Breast epithelium (tissue), 4 donors: ENCODE results near the gene PAXX. TPM values are rescaled to one million over a fixed set of nuclear protein-coding genes. Genes with fewer than 3 reads are reported as not detected.

ENCODE experiments used
- DNase-seq, 2 donors: peaks; one replicate each; pipeline ENCODE4 v3.0.0-alpha.2; 2019; ENCODE audit warnings: low spot score in 2 of 2
- H3K27ac ChIP-seq, 2 donors: fragments of 200-600 bp; sonication (generic) in 1 of 2; one replicate each; pipeline ENCODE4 v1.5.1; 2016 to 2019; ENCODE audit warnings: mild to moderate bottlenecking in 1 of 2
- H3K27me3 ChIP-seq, 2 donors: fragments of 200-600 bp; sonication (generic) in 1 of 2; one replicate each; pipeline versions ENCODE4 v1.5.1 to v1.6.0; 2017 to 2019; ENCODE audit warnings: control low read depth in 1 of 2, mild to moderate bottlenecking in 1 of 2
- H3K36me3 ChIP-seq: fragments of 200-600 bp; one replicate; pipeline ENCODE4 v1.5.1; 2019
- H3K4me1 ChIP-seq, 2 donors: fragments of 200-600 bp; sonication (generic); one replicate each; pipeline ENCODE4 v1.5.1; 2016 to 2019; ENCODE audit warnings: control low read depth in 1 of 2
- H3K4me3 ChIP-seq, 3 donors: fragments of 200-600 bp; sonication (generic); 1 replicate in 2 of 3; 2 replicates in 1 of 3; pipeline ENCODE4 v1.5.1; 2016 to 2019; ENCODE audit warnings: mild to moderate bottlenecking in 3 of 3, moderate library complexity in 2 of 3
- H3K9me3 ChIP-seq, 2 donors: fragments of 200-600 bp; sonication (generic) in 1 of 2; one replicate each; pipeline ENCODE4 v1.5.1; 2016 to 2019; ENCODE audit warnings: control low read depth in 1 of 2
- POLR2A ChIP-seq: fragments of 450-650 bp; IDR thresholded peaks from one replicate; pipeline ENCODE4 v1.6.1; 2016; ENCODE audit warnings: antibody characterized with exemption, mild to moderate bottlenecking, moderate library complexity
- POLR2AphosphoS5 ChIP-seq, 3 donors: sonication (generic); formaldehyde crosslinking; IDR thresholded peaks; one replicate each; pipeline ENCODE4 v1.6.1; 2017; ENCODE audit warnings: antibody characterized with exemption in 3 of 3
- intact Hi-C: fragments of 100-400 bp; cut with DNase I; formaldehyde crosslinking; loops from one replicate; pipeline ENCODE4 v1.15.1; 2023; ENCODE audit warnings: low total_unique reads
- total RNA-seq, 3 donors: library from RNA; depleted of rRNA; stranded (reverse); fragments of >200 nt; gene quantifications; one replicate each; pipeline ENCODE4 v1.1.0, GENCODE V29; 2016
- TF ChIP-seq, protein P1 (sequence below), 3 donors: fragments of 450-650 bp; IDR thresholded peaks; one replicate each; pipeline ENCODE4 v1.5.1; 2016 to 2017; ENCODE audit warnings: antibody characterized with exemption in 3 of 3, mild to moderate bottlenecking in 3 of 3, moderate library complexity in 3 of 3

Gene PAXX
- total RNA-seq, 3 donors from 2014 or later, result 24.6 to 66.2 (median 49.2) TPM

DNA sequence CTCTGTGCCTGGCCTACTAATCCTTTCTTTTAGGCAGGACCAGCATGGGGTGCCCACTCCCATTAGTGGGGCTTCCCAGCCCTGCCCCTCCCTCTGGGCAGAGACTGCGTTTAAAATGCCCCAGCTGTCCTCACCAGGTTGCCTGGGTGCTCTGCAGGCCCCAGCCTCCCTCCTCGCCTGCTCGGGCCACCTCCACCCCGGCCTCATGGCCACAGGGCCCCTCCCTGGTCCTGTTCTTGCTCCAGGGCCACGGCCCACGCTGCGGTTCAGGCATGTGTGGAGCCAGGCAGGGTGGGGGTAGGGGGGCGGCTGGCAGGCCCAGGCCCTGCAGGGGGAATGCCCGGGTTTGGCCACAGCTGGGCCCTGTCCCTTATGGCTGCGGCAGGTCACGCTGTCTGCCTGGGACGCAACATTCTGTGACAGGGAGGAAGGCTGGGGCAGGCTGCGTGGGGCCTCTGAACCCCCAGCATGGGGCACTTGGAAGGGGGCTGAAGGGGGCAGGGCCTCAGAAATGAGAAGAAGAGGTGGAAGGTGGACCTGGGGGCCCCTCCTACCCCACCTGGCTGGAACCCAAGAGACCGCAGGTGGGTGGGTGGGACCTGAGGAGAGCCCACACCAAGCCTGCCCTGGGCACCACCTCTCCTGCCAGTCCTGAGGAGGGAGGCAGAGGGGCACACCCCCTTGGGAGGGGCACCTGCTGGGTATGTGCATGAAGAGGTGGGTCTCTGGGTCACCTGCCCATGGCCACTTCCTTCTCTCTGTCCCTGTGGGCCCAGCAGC is 40.5 kb upstream of the PAXX start, which contains the start of gene LCN12:
Gene LCN12, plus strand, starts transcription at position 733 of the 780 bp plus-strand sequence. CDS start 55 bp downstream, outside the sequence.
- no peak within 1 kb of the TSS for H3K4me3 ChIP-seq
- H3K9me3 ChIP-seq, result no peaks in the 10 kb centered on the region
- H3K4me1 ChIP-seq, result peaks cover 0 to 7% of the 10 kb centered on the region in 2 donors
- intact Hi-C loops, result no loop called here
- no peak for DNase-seq
- H3K27ac ChIP-seq, result no peak within 1 kb of the TSS
- no peaks in the 10 kb centered on the region for H3K36me3 ChIP-seq
- no peaks in the 10 kb centered on the region for H3K27me3 ChIP-seq
- no peak for TF ChIP-seq POLR2AphosphoS5 (IDR thresholded peaks at IDR 0.05)
- TF ChIP-seq POLR2A, result no peak
- TF ChIP-seq, protein P1, sequence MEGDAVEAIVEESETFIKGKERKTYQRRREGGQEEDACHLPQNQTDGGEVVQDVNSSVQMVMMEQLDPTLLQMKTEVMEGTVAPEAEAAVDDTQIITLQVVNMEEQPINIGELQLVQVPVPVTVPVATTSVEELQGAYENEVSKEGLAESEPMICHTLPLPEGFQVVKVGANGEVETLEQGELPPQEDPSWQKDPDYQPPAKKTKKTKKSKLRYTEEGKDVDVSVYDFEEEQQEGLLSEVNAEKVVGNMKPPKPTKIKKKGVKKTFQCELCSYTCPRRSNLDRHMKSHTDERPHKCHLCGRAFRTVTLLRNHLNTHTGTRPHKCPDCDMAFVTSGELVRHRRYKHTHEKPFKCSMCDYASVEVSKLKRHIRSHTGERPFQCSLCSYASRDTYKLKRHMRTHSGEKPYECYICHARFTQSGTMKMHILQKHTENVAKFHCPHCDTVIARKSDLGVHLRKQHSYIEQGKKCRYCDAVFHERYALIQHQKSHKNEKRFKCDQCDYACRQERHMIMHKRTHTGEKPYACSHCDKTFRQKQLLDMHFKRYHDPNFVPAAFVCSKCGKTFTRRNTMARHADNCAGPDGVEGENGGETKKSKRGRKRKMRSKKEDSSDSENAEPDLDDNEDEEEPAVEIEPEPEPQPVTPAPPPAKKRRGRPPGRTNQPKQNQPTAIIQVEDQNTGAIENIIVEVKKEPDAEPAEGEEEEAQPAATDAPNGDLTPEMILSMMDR (IDR thresholded peaks at IDR 0.05), result no peak

DNA sequence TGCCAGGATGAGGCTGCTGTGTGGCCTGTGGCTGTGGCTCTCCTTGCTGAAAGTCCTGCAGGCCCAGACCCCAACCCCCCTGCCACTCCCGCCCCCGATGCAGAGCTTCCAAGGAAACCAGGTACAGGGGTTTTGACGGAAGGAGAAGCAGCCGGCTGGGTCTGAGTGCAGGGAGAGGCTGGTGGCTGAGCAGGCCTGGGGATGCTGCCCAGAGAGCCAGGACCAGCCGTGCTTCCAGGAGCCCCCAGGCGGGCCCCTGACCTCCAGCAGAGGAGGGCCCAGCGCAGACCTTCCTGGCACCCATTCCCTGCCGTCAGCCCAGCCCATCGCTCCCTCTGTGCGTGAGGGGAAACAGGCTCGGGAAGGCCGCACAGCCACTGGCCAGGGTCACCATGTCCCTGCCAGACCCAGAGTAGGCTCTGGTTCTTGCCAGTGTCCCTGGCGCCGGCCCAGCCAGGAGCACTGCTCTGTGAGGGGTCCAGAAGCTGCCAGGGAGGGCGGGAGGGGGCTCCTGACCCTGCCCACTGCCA is 39.8 kb upstream of the PAXX start:
- Histone ChIP-seq H3K9me3 (no peaks in the 10 kb centered on the region), H3K36me3 (no peaks in the 10 kb centered on the region), H3K4me1 (peaks cover 0 to 7% of the 10 kb centered on the region in 2 donors), H3K4me3 (no peak overlapping the region), H3K27ac (no peak overlapping the region), H3K27me3 (no peaks in the 10 kb centered on the region)
- intact Hi-C loops, result no loop called here
- no peak for DNase-seq
- TF ChIP-seq, protein P1 (IDR thresholded peaks at IDR 0.05), result no peak
- TF ChIP-seq POLR2AphosphoS5 (IDR thresholded peaks at IDR 0.05) (no peak), POLR2A (no peak)

DNA sequence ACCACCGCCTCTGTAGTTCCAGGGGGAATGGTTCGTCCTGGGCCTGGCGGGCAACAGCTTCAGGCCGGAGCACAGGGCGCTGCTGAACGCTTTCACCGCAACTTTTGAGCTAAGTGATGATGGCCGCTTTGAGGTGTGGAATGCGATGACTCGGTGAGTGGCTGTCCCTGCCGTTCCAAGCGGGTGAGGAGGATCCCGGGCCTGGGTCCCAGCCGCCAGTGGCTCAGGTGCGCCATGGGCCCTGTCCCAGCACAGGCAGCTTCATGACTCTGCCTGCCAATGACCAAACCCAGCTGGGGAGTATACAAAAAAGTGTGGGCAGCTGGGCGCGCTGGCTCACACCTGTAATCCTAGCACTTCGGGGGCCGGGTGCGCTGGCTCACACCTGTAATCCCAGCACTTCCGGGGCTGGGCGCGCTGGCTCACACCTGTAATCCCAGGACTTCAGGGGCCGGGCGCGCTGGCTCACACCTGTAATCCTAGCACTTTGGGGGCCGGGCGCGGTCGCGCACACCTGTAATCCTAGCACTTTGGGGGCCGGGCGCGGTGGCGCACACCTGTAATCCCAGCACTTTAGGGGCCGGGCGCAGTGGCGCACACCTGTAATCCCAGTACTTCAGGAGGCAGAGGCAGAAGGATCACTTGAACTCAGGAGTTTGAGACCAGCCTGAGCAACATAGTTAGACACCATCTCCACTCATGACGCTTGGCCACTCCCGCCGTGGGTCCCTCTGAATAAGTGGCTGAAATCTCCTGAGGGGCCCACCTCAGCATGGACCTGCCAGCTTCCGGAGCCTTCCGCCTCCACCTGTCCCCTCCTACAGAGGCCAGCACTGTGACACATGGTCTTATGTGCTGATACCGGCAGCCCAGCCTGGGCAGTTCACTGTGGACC is 39.1 kb upstream of the PAXX start:
- Histone ChIP-seq H3K27me3 (no peaks in the 10 kb centered on the region), H3K4me1 (peaks cover 0 to 7% of the 10 kb centered on the region in 2 donors), H3K9me3 (no peaks in the 10 kb centered on the region), H3K27ac (no peak overlapping the region), H3K4me3 (no peak overlapping the region), H3K36me3 (no peaks in the 10 kb centered on the region)
- DNase-seq, result no peak
- intact Hi-C loops, result no loop called here
- TF ChIP-seq POLR2A, result no peak
- TF ChIP-seq, protein P1 (IDR thresholded peaks at IDR 0.05), result no peak
- no peak for TF ChIP-seq POLR2AphosphoS5 (IDR thresholded peaks at IDR 0.05)

DNA sequence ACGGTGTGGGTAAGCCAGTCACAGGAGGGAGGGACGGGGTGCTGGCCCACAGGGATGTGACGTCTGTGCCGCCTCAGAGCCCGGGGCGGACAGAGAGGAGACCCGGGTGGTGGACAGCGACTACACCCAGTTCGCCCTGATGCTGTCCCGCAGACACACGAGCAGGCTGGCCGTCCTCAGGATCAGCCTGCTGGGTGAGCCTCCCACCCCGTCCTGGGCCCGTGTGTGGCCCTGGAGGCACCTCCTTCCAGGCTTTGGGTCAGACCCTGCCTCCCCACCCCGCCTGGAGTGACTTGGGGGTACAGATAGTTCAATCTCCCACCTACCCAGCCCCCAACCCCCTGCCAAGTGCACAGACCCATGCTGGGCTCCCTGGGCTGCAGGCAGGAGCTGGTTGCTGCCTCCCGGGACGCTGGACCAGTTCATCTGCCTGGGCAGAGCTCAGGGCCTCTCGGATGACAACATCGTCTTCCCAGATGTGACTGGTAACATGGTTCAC is 38.4 kb upstream of the PAXX start:
- H3K4me1 ChIP-seq, result peaks cover 0 to 7% of the 10 kb centered on the region in 2 donors
- no peak overlapping the region for H3K4me3 ChIP-seq
- intact Hi-C loops, result no loop called here
- no peak overlapping the region for H3K27ac ChIP-seq
- H3K27me3 ChIP-seq, result no peaks in the 10 kb centered on the region
- TF ChIP-seq POLR2A (no peak), POLR2AphosphoS5 (IDR thresholded peaks at IDR 0.05) (no peak)
- TF ChIP-seq, protein P1 (IDR thresholded peaks at IDR 0.05), result no peak
- H3K9me3 ChIP-seq, result no peaks in the 10 kb centered on the region
- H3K36me3 ChIP-seq, result no peaks in the 10 kb centered on the region
- DNase-seq, result no peak
